Esophagus squamous epithelium (tissue), 5 donors: ENCODE data around the gene LAMTOR4. TPM values are rescaled to one million over a fixed set of nuclear protein-coding genes. Genes with fewer than 3 reads are reported as not detected.
A peak's percentile ranks its signal among the peaks of the same experiment; 100 is the strongest.
"Not testable (repeated sequence)": the region's sequence is repeated elsewhere in the genome, so short reads cannot be mapped to it uniquely, and the experiment has no call there.

Source experiments
- DNase-seq: peaks from one replicate; lab custom pipeline; 2025; lab: John Stamatoyannopoulos, UW
- H3K27ac ChIP-seq, 4 donors: fragments of 200-600 bp; sonication (generic); one replicate each; pipeline ENCODE4 v1.5.1; 2016 to 2019; ENCODE audit warnings: mild to moderate bottlenecking in 1 of 4
- H3K27me3 ChIP-seq, 4 donors: fragments of 200-600 bp; sonication (generic); 1 replicate in 3 of 4; 2 replicates in 1 of 4; pipeline versions ENCODE4 v1.5.1 to v1.6.0; 2017 to 2021; ENCODE audit warnings: antibody characterized with exemption in 1 of 4
- H3K36me3 ChIP-seq, 3 donors: fragments of 200-600 bp; sonication (generic); one replicate each; pipeline ENCODE4 v1.5.1; 2016 to 2019
- H3K4me1 ChIP-seq, 3 donors: fragments of 200-600 bp; sonication (generic); one replicate each; pipeline ENCODE4 v1.5.1; 2017 to 2019
- H3K4me3 ChIP-seq, 4 donors: fragments of 200-600 bp; sonication (generic); 1 replicate in 3 of 4; 2 replicates in 1 of 4; pipeline ENCODE4 v1.5.1; 2016 to 2019; ENCODE audit warnings: mild to moderate bottlenecking in 2 of 4, moderate library complexity in 1 of 4
- H3K9me3 ChIP-seq, 3 donors: fragments of 200-600 bp; sonication (generic); one replicate each; pipeline ENCODE4 v1.5.1; 2016 to 2019
- CTCF ChIP-seq, 6 experiments: fragments of 450-650 bp in 4 of 6; fragments of 200-600 bp in 2 of 6; sonication (generic) in 2 of 6; IDR thresholded peaks; one replicate each; pipeline ENCODE4 v1.5.1; 2016 to 2019; ENCODE audit warnings: antibody characterized with exemption in 6 of 6, mild to moderate bottlenecking in 4 of 6, moderate library complexity in 4 of 6
- POLR2A ChIP-seq, 4 donors: fragments of 450-650 bp; IDR thresholded peaks; one replicate each; pipeline ENCODE4 v1.6.1; 2017; ENCODE audit warnings: antibody characterized with exemption in 4 of 4, mild to moderate bottlenecking in 4 of 4, moderate library complexity in 3 of 4
- WGBS, 2 donors: methylation state at CpG; one replicate each; pipeline ENCODE4 v1.1.5; 2018; 5-methylcytosine and 5-hydroxymethylcytosine counted together
- intact Hi-C: fragments of 100-400 bp; cut with DNase I; formaldehyde crosslinking; loops from one replicate; pipeline ENCODE4 v1.15.0; 2022
- total RNA-seq, 4 donors: library from RNA; depleted of rRNA; stranded (reverse); fragments of >200 nt; gene quantifications; one replicate each; pipeline ENCODE4 v1.1.0, GENCODE V29; 2016
- donor health status: DM: yes; HTN: yes; CAD: no.

LAMTOR4 gene
- total RNA-seq, 4 donors from 2014 or later = 71.8 to 138 (median 86.7) TPM

- Histone ChIP-seq H3K27ac (no peak overlapping the region), H3K9me3 (no peaks in the 10 kb centered on the region), H3K4me3 (no peak overlapping the region), H3K27me3 (peaks cover 0 to 23% (median 0%) of the 10 kb centered on the region in 4 donors), H3K4me1 (peaks cover 14 to 38% (median 22%) of the 10 kb centered on the region in 3 donors), H3K36me3 (no peaks in the 10 kb centered on the region)
- DNase-seq = no peak
- intact Hi-C loops = no loop called here
- TF ChIP-seq POLR2A (IDR thresholded peaks at IDR 0.05) (no peak), CTCF (IDR thresholded peaks at IDR 0.05) (no peak)
- 90 to 96% methylated on average over 10 to 14 of the region's 14 CpGs for WGBS, 2 donors
Observed at GRCh38 chr7:100175296-100175935, 26.7 kb downstream of the LAMTOR4 start.

GRCh38 chr7:100176096-100177044 lies 27.7 kb downstream of the LAMTOR4 start:
- no peaks in the 10 kb centered on the region for H3K9me3 ChIP-seq
- intact Hi-C loops = no loop called here
- no peaks in the 10 kb centered on the region for H3K36me3 ChIP-seq
- peak overlapping the region in 1 of 4 donors; percentile 39 for H3K27ac ChIP-seq
- DNase-seq = no peak
- peaks cover 8 to 30% (median 17%) of the 10 kb centered on the region in 3 donors for H3K4me1 ChIP-seq
- H3K27me3 ChIP-seq = peaks cover 0 to 14% (median 0%) of the 10 kb centered on the region in 4 donors
- TF ChIP-seq POLR2A (IDR thresholded peaks at IDR 0.05) (no peak), CTCF (IDR thresholded peaks at IDR 0.05) (no peak)
- WGBS, 2 donors = 36 to 56% methylated on average over 11 to 13 of the region's 14 CpGs
- H3K4me3 ChIP-seq = peak overlapping the region; percentile 18 to 66 (median 46)

GRCh38 chr7:100177045-100178001 lies 28.6 kb downstream of the LAMTOR4 start, which contains the start of the genes GPC2 and STAG3:
TSS of gene GPC2 (minus strand) at chr7:100177381. CDS start at chr7:100177199, 182 bp downstream.
TSS of gene STAG3 (plus strand) at chr7:100177918. CDS start at chr7:100180557, 2,639 bp downstream.
- H3K36me3 ChIP-seq = no peaks in the 10 kb centered on the region
- 0 to 2% methylated on average over 8 to 17 of the region's 78 CpGs for WGBS, 2 donors
- intact Hi-C loops = no loop called here
- peaks cover 0 to 4% (median 0%) of the 10 kb centered on the region in 4 donors for H3K27me3 ChIP-seq
- peaks cover 5 to 21% (median 11%) of the 10 kb centered on the region in 3 donors for H3K4me1 ChIP-seq
- no peak for TF ChIP-seq POLR2A (IDR thresholded peaks at IDR 0.05)
- no peak for TF ChIP-seq CTCF (IDR thresholded peaks at IDR 0.05)
- peak within 1 kb of the TSS; percentile 18 to 66 (median 46) for H3K4me3 ChIP-seq
- no peaks in the 10 kb centered on the region for H3K9me3 ChIP-seq
- peak; percentile 65 for DNase-seq
- H3K27ac ChIP-seq = peak within 1 kb of the TSS in 3 of 4 donors; percentile 14 to 39 (median 27)

GRCh38 chr7:100180084-100180483 lies 31.4 kb downstream of the LAMTOR4 start:
- peaks cover 5 to 28% (median 11%) of the 10 kb centered on the region in 3 donors for H3K4me1 ChIP-seq
- intact Hi-C loops, H3K9me3 ChIP-seq, DNase-seq, H3K4me3 ChIP-seq, H3K27ac ChIP-seq, H3K27me3 ChIP-seq, H3K36me3 ChIP-seq: not testable (repeated sequence)
- 95 to 97% methylated on average over 2 to 3 of the region's 3 CpGs for WGBS, 2 donors

GRCh38 chr7:100182616-100183015 lies 33.9 kb downstream of the LAMTOR4 start:
- WGBS, 2 donors = 72 to 78% methylated on average over 6 of the region's 6 CpGs
- H3K9me3 ChIP-seq, H3K4me3 ChIP-seq, intact Hi-C loops, H3K27me3 ChIP-seq, H3K36me3 ChIP-seq, H3K27ac ChIP-seq, DNase-seq: not testable (repeated sequence)
- peaks cover 0 to 25% (median 4%) of the 10 kb centered on the region in 3 donors for H3K4me1 ChIP-seq

- DNase-seq, H3K4me3 ChIP-seq, H3K36me3 ChIP-seq, H3K27me3 ChIP-seq, intact Hi-C loops, H3K9me3 ChIP-seq, H3K27ac ChIP-seq: not testable (repeated sequence)
- 32 to 46% methylated on average over 6 of the region's 6 CpGs for WGBS, 2 donors
- peaks cover 0 to 21% (median 0%) of the 10 kb centered on the region in 3 donors for H3K4me1 ChIP-seq
Observed at GRCh38 chr7:100183090-100183489, 34.4 kb downstream of the LAMTOR4 start.
